ENCODE results near the gene TSPEAR. TPM values are rescaled to one million over a fixed set of nuclear protein-coding genes. Genes with fewer than 3 reads are reported as not detected.

Gene TSPEAR
- total and polyA plus RNA-seq, 8 donors: 0.05 to 0.29 (median 0.12) TPM; not detected in 4

DNA sequence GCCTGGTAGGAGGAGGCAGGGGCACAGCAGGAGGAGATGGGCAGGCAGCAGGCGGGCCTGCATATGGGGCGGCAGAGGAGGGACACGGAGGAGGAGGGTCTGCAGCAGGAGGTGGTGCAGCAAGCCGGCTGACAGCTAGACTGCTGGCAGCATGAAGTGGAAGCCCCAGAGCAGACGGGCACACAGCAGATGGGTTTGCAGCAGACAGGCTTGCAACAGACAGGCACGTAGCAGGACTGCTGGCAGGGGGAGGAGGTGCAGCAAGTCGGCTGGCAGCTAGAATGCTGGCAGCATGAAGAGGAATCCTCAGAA is 131.6 kb downstream of the TSPEAR start:
- intact Hi-C loops (cut with DNase I; ENCODE audit: low total_unique reads): no loop called here
- Histone ChIP-seq H3K36me3 (no peaks in the 10 kb centered on the region), H3K27me3 (peaks cover 0 to 44% (median 0%) of the 10 kb centered on the region in 3 donors), H3K4me3 (no peak overlapping the region), H3K27ac (no peak overlapping the region), H3K9me3 (peaks cover 0 to 46% (median 34%) of the 10 kb centered on the region in 4 donors), H3K4me1 (peaks cover 0 to 4% (median 2%) of the 10 kb centered on the region in 4 donors)
- TF ChIP-seq POLR2AphosphoS5 (IDR thresholded peaks at IDR 0.05) (no peak), POLR2A (IDR thresholded peaks at IDR 0.05) (no peak), EP300 (IDR thresholded peaks at IDR 0.05) (no peak)
- TF ChIP-seq, protein P1, sequence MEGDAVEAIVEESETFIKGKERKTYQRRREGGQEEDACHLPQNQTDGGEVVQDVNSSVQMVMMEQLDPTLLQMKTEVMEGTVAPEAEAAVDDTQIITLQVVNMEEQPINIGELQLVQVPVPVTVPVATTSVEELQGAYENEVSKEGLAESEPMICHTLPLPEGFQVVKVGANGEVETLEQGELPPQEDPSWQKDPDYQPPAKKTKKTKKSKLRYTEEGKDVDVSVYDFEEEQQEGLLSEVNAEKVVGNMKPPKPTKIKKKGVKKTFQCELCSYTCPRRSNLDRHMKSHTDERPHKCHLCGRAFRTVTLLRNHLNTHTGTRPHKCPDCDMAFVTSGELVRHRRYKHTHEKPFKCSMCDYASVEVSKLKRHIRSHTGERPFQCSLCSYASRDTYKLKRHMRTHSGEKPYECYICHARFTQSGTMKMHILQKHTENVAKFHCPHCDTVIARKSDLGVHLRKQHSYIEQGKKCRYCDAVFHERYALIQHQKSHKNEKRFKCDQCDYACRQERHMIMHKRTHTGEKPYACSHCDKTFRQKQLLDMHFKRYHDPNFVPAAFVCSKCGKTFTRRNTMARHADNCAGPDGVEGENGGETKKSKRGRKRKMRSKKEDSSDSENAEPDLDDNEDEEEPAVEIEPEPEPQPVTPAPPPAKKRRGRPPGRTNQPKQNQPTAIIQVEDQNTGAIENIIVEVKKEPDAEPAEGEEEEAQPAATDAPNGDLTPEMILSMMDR (IDR thresholded peaks at IDR 0.05): no peak
- 65 to 81% (median 67%) methylated on average over 7 of the region's 7 CpGs for WGBS, 5 donors
- DNase-seq: no peak

DNA sequence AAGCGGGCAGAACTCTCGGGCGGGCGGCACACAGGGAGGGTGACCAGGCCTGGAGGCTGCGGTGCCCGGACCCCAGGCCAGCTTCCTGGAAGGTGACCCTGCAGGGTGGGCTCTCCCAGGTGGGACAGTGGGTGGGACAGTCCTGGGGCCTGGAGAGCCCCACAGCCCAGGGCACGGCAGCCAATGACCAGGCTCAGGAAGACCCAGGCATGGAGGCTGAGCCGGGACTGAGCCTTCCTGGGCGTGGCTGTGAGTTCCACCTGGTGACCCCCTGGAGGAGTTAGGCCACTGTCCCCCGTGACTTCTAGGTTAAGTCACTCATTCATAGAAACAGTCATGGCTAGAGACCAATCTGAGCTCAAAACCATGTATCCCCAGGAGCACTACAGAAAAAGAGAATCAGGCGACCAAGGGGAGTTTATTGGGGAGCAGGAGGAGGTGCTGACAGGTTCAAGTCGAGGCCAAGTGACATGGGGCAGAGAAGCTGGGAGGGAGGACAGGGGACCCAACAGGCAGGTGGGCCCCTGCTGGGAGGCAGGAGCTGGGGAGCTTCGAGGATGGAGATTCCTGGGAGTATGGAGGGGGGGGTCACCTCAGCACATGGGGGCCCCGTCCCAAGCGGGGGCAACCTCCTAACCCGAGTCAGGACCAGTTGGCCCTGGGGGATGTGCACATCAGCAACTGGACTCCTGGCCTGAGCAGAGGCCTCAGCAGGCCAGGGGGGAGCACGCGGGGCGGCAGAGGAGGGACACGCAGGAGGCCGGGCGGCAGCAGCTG is 132.1 kb downstream of the TSPEAR start:
- DNase-seq: no peak
- H3K4me3 ChIP-seq: no peak overlapping the region
- 70 to 78% (median 74%) methylated on average over 4 to 22 of the region's 22 CpGs for WGBS, 5 donors

GRCh38 chr21:44578371-44579055 is 132.9 kb downstream of the TSPEAR start:
- no peak for DNase-seq
- 90 to 95% (median 93%) methylated on average over 16 to 17 of the region's 17 CpGs for WGBS, 5 donors
- TF ChIP-seq POLR2AphosphoS5 (IDR thresholded peaks at IDR 0.05): no peak
- TF ChIP-seq POLR2A (IDR thresholded peaks at IDR 0.05): no peak
- TF ChIP-seq, protein P1 (IDR thresholded peaks at IDR 0.05): no peak
- no peak for TF ChIP-seq EP300 (IDR thresholded peaks at IDR 0.05)
- Histone ChIP-seq H3K9me3 (peaks cover 0 to 46% (median 34%) of the 10 kb centered on the region in 4 donors), H3K27ac (no peak overlapping the region), H3K27me3 (peaks cover 0 to 44% (median 5%) of the 10 kb centered on the region in 3 donors), H3K36me3 (no peaks in the 10 kb centered on the region), H3K4me3 (no peak overlapping the region), H3K4me1 (peaks cover 0 to 14% (median 10%) of the 10 kb centered on the region in 4 donors)
- intact Hi-C loops (cut with DNase I; ENCODE audit: low total_unique reads): no loop called here

More for the DNA sequence above, 132.1 kb downstream of the TSPEAR start:
- H3K4me1 ChIP-seq: peaks cover 0 to 9% (median 7%) of the 10 kb centered on the region in 4 donors
- H3K27ac ChIP-seq: no peak overlapping the region
- H3K9me3 ChIP-seq: peaks cover 0 to 46% (median 34%) of the 10 kb centered on the region in 4 donors
- peaks cover 0 to 44% (median 0%) of the 10 kb centered on the region in 3 donors for H3K27me3 ChIP-seq
- intact Hi-C loops (cut with DNase I; ENCODE audit: low total_unique reads): no loop called here
- TF ChIP-seq POLR2A (IDR thresholded peaks at IDR 0.05): no peak
- no peak for TF ChIP-seq POLR2AphosphoS5 (IDR thresholded peaks at IDR 0.05)
- TF ChIP-seq, protein P1 (IDR thresholded peaks at IDR 0.05): no peak
- no peak for TF ChIP-seq EP300 (IDR thresholded peaks at IDR 0.05)
- H3K36me3 ChIP-seq: no peaks in the 10 kb centered on the region

DNA sequence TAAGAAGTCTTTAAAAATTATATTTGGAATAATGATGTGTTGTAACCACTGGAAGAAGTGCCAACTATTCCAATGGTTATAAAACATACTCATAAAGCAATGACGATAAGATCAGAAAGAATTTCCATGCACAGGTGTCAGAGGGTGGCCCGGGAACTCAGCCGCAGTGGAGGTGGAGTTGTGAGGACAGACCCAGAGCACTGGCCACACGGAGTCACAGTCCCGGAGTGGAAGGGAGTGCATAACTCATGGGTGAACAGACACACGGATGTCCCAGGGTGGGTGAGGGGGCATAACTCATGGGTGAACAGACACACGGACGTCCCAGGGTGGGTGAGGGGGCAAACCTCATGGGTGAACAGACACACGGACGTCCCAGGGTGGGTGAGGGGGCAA is 135.3 kb downstream of the TSPEAR start:
- H3K36me3 ChIP-seq: no peaks in the 10 kb centered on the region
- no peak overlapping the region for H3K27ac ChIP-seq
- no peak for DNase-seq
- H3K4me3 ChIP-seq: no peak overlapping the region
- H3K27me3 ChIP-seq: peaks cover 0 to 47% (median 5%) of the 10 kb centered on the region in 3 donors
- peaks cover 0 to 38% (median 32%) of the 10 kb centered on the region in 4 donors for H3K9me3 ChIP-seq
- WGBS, 5 donors: 81 to 94% (median 87%) methylated on average over 10 of the region's 10 CpGs
- H3K4me1 ChIP-seq: peaks cover 0 to 19% (median 10%) of the 10 kb centered on the region in 4 donors
- intact Hi-C loops (cut with DNase I; ENCODE audit: low total_unique reads): no loop called here
- TF ChIP-seq, protein P1 (IDR thresholded peaks at IDR 0.05): no peak
- TF ChIP-seq POLR2A (IDR thresholded peaks at IDR 0.05) (no peak), EP300 (IDR thresholded peaks at IDR 0.05) (no peak), POLR2AphosphoS5 (IDR thresholded peaks at IDR 0.05) (no peak)
